ENCODE results near the gene RHOV.

The RHOV gene

DNA sequence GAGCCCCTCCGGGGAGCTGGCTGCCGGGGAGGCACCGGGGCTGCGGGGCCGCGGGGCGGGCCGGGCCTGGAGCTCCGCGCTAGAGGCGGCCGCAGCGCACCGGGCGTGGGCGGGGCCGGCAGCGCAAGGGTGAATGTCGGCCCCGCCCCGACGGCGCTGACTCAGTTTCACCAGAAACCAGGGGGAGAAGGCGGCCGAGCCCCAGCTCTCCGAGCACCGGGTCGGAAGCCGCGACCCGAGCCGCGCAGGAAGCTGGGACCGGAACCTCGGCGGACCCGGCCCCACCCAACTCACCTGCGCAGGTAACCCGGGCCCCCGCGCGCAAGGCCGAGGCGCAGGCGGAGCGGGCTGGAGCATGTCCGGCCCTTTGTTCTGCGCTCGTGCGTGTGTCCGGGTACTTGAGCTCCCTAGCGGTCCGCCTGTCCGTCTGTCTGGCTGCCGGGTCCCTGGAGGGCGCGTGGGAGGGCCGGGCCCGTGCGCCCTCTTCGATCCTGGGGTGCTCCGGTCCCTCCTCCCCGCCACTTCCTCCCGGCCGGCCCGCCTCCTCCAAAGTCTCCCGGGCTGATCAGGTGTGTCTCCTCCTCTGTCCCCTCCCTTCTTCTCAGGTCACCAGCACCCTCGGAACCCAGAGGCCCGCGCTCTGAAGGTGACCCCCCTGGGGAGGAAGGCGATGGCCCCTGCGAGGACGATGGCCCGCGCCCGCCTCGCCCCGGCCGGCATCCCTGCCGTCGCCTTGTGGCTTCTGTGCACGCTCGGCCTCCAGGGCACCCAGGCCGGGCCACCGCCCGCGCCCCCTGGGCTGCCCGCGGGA, 29.9 kb downstream of the RHOV start, which contains the start of gene SPINT1:
TSS of gene SPINT1 (plus strand) at position 164 of the 811 bp plus-strand sequence. CDS start at position 671, 507 bp downstream.
- peak; percentile 65 for DNase-seq

DNA sequence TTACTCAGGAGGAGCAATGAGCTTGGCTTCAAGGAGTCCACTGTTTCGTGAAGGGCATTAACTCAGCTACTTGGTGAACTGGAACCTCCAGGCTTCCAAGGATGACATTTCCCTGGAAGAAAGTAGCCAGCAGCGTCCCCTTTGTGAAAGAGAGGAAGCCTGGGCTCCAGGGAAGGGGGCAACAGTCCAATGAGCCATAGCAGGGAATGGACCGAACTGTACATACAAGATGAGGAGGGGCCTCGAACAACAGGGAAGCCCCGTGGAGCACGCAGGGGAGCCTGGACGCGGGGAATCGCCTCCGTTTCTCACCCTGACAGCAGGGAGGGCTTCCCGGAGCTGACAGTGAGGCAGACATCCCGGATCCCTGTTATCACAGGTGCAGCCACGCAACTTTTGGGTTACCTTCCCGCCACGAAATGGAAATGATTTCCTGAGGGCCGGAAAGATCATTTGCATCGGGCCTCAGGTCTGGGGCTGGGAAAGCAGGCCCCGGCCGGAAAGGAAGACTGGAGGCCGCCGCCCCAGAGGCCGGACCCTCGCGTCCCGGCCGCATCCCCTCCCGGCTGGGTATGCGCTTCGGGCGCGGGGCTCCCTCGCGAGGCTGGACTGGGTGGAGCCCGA, 30.7 kb downstream of the RHOV start:
- DNase-seq: no peak

DNA sequence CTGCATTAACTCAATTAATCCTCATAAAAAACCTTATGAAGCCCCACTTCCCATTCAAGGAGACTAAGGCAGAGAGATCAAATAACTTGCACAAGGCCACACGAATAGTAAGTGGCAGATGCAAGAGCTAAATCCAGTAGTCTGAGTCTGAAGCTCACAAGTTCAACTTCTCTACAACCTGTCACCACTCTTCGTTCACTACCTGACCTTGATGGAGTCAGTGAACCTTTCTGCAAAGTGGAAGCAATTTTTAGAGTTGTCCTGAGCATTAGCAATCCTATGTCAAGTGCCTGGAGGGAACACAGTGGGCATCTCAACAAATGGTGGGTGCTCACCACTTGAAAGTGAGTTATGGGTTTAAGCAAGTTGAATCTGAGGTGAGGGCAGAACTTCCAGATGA, 32.3 kb downstream of the RHOV start:
- DNase-seq: no peak

DNA sequence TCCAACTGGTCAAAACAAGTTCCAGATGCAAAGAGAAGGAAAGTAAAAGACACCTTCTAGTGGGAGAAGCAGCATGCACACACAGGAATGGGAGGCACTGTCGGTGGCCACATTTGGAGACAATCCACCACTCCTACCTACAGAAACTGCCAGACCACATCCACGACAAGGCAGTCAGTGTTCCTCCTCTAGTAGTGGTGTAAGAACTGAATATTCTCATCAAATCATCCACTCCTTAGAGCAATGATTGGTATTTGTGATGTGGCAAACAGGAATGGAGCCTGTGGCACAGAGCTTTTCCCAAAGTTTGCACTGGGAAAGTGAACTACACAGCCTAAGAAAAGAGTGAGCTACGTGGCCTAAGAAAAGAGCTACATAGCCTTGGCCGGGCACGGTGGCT, 35.3 kb downstream of the RHOV start:
- no peak for DNase-seq

DNA sequence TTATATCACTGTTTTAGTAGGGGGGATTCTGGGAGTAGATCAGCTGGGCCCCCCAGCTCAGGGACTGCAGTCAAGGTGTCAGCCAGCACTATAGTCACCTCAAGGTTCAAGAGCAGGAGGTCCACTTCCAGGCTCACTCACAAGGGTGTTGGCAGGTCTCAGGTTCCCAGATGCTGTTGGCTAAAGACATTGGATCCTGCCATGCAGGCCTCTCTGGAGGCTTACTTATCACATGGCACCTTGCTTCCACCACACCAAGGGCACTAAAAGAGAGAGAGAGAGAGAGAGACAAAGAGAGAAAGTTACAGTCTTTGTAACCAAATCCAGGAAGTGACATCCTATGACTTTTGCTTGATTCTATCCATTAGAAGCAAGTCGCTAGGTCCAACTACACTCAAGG, 38.0 kb downstream of the RHOV start:
- DNase-seq: no peak

DNA sequence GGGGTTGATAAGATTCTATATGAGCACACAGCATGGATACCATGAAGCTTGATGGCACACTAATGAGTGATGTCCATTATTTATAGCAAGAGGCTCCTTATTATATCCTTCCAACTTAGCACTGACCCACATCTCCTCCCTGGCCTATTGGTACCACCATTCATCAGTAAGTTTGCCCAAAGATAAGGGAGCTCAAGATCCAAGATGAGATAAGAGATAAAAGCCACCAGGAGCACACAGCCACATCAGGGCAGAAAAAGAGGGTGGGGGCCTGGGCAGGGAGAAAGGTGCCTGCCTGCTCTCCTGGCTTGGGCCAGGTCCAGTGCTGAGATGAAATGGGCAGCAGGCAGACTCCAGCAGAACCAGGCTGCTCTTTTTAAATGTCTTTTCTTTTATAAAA, 41.1 kb downstream of the RHOV start:
- DNase-seq: no peak

DNA sequence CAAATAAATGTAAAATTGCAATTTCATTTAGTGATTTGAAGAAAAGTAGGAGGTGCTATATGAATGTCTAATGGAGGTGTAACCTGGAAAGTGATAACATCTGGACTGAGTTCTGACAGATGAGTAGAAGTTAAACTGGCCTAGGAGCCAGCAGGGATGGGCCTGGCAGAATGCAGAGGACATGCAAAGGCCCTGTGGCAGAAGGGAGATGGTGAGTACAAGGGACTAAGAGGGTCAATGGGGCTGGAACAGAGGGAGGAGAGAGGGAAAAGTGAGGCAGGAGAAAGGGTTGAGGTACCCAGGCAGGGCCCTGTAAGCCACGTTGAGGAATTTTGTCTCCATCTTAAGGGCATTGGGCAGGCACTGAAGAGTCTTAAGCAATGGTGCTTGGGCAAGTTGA, 42.2 kb downstream of the RHOV start:
- DNase-seq: no peak

DNA sequence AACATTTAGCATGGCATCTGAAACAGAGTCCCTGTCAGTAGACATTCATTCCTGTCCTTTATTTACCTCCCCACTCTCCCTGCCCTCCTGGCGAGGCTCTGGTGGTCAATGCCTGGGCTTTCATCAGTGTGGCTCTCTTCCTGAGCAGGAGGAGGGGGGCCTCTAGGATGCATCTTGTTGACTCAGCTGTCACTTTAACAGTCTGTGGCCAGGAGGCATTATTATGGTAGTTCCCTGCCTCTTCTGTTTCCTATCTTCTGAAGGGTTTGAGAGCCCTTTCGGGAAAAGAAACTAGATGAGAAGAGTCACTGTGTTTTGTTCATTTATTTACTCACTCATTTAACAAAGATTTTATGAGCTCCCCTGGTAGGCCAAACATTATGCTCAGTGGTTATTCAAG, 43.1 kb downstream of the RHOV start:
- no peak for DNase-seq

DNA sequence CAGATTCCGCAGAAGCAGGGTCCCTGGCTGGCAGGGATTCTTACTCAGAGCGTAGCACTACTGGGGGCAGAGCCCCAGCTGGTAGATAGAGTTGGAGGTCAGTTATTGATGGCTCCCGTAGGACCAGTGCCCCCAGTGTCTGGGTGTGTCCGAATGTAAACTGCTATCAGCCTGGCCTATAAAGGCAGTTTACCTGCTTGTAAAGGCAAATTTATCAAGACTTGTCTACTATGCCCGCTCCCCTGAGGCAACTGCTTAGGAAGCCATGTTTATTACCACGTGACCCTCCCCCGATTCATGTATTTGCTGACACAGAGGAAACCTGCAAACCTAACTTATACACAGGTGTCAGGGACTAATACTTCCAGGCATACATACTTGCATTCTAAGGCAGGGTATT, 44.9 kb downstream of the RHOV start:
- no peak for DNase-seq

DNA sequence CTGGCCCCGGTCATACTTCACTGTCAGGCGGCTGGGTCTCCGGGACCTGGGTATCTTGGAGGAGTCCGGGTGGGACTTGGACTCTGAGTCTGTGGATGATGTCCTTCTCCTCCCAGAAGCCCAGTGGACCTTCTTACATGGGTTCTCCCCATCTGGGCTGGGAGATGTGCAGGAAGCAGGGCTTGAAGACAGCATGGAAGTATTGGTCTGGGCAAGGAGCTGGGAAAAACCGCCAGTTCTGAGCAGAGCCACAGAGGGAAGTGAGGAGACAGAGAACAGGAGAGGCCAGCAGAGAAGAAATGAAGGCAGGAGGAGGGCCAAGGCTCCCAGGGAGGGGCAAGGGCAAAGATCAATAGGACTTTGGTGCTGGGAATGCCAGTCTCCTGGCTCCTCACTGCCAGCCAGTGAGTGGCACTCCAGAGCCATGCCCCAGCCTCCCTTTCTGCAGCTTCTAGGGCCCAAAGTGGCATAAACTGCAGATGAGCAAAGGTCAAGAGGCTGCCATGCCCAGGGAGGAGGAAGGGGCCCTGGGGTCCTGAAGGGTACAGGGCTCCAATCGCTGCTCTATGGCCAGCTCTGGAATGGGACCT, 45.5 kb downstream of the RHOV start, which contains the start of gene PPP1R14D:
TSS of gene PPP1R14D (minus strand) at position 262 of the 590 bp plus-strand sequence. CDS start at position 195, 67 bp downstream.
- DNase-seq: no peak

DNA sequence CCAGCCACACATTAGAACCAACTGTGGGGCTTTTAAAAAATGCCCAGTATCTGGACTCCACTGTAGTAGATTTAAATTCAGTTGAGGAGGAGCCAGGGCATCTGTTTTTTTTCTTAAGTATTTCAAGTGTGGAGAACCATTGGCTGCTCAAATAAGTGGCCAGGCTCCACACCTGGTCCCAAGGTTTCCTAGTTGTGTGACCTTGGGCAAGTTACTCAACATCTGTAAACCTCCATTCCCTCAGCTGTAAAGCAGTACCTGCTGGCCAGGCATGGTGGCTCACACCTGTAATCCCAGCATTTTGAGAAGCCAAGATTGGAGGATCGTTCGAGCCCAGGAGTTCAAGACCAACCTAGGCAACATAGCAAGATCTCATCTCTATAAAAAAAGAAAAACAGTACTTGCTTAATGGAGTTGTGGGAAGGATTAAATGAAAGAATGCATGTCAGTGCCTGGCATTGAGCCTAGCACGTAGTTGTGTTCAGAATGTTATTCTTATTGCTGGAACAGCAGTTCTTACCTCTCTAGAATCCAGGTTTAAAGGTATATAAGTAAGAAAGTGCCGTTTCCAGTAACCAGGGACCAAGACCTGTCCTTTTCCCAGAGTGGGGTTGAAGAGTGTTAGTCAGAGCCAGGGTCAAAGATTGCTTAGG, 47.5 kb downstream of the RHOV start:
- DNase-seq: no peak

DNA sequence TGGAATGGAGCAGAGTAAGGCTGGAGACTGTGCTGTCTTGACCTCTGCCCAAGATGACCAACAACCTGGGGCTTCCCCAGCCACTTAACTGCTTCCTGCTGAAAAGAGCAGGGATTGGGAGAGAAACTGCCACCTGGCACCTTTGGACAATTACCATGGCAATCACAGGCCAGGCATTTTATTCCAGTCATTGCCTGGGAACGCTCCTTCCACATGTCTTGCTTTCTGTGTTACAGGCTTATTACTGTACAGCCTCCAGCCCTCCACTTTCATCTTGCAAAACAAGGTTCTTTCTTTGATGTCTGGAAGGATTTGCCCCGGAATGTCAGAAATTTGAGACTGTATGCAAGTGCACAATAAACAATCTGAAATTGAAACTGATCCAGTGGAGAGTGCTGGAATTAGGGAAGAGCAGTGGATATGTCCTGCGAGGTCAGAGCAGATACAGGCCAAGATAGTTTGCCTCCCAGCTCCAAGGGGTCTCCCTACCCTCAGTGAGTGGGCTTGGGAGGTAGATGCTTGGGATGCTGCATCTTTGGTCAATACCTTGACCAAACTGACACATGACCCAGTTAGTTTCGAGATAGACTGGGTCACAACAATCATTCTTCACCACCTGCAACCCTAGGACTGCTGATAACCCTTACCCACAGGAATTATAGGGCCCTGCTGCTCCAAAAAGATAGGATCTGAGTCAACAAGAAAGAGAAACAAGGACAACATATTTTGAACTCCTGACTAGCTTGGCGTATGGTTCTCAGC, 48.2 kb downstream of the RHOV start:
- DNase-seq: no peak

DNA sequence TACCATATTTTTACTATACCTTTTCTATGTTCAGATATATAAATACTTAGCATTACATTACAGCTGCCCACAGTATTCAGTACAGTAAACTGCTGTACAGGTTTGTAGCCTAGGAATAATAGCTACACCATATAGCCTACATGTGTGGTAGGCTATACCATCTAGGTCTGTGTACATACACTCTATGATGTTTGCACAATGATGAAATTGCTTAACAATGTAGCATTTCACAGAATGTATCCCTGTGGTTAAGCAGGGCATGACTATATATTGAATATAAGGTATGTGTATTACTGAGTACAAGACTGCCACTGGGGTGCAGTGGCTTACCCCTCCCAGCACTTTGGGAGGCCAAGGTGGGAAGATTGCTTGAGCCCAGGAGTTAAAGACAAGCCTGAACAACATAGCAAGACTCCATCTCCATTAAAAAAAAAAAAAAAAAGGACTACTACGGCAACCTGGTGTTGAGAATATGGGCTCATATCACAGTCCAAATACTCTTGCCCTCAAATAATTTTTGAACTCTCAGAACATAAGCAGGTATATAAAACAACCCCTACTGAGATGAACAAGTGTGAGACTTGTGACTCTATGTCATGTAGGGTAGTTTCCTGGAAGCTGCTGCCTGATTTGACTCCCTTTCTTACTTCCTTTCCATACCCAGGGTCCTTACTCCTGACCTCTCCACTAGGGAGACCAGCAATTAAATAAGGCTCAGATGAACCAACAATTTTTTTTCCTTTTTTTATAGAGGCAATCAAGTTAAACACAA, 50.3 kb downstream of the RHOV start:
- DNase-seq: no peak

Data from CD4-positive, alpha-beta T cell treated with Interleukin-6 for 4 hours (primary cell).